HG03064 (cell line): ENCODE data around the gene TPSD1.
"Not testable (repeated sequence)": the region's sequence is repeated elsewhere in the genome, so short reads cannot be mapped to it uniquely, and the experiment has no call there.

Experiments used
- ATAC-seq: cut with Tn5 transposase; IDR thresholded peaks from one replicate; pipeline ENCODE4 v1.9.1; 2021; ENCODE audit warnings: low read depth; ENCODE audit not compliant: unreplicated experiment

The TPSD1 gene

DNA sequence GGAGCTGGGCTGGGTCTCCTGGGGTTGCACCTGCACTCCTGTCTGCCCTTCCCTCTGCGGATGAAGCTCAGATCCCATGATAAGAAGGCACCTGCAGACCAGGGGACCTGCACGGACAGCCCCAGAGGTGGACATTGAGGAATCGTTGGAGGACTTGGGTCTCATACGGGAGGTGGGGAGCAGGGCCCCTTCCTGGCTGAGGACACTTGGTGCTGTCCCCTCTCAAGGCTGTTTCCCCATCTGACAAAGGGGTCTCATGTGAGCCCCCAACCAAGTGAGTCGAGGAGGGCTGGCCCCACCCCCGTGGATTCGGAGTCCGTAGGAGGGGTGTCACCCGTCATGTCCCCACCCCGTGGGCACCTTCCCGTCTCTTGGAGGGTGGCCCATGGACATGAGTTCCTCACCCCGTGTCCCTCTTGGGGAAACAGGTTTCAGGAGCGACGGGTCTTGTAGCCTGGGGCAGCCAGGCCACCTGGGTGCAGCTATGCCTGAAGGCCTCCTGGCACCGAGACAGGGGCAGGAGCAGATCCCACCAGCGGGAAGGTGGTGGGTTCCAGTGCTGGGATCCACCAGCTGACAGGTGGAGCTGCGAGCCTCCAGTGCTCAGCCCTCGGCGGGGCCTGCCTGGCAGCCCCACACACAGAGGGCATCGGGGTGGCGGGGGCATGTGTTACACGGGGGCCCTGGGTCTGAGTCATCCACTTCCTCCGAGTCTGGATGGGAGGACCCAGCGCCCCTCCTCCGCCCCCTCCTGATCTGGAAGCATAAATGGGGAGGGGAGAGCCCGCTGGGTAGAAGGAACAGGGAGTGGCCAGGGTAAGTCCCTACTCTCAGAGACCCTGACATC, at the start of gene TPSD1:
TSS of gene TPSD1 (plus strand) at position 794 of the 847 bp plus-strand sequence. CDS start 212 bp downstream, outside the sequence.
- not testable (repeated sequence) for ATAC-seq

DNA sequence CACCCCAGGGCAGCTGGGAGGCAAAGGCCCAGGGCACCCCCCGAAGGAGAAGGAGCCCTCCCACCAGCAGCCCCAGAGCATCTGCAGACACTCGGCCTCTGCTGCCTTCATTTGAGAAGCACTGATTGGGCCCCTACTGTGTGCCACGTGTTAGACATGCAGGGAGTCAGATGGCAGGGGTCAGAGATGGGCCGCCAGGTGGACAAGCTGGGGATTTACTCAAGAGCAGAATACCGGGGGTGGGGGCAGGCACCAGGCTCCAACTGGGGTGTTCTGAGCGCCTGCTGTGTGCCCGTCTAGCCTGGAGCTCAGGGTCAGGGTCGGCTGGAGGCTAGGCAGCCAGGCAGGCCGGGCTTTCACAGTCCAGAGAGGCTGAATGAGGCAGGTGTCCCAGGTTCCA, 49.5 kb upstream of the TPSD1 start:
- no peak for ATAC-seq

DNA sequence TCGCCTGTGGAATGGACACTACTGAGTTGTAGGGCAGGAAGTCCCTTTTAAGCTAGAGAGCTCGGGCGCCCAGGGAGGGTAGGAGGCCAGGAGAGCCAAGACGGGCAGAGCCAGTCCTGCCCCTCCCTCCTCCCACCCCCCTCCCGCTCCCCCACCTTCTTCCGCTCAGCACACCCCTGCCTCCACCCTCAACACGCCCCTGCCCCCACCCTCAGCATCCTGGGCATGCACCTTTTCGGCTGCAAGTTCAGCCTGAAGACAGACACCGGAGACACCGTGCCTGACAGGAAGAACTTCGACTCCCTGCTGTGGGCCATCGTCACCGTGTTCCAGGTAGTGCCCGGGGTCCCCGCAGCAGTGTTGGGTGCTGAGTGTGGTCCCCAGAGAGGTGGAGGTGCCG, 49.1 kb upstream of the TPSD1 start:
- no peak for ATAC-seq

DNA sequence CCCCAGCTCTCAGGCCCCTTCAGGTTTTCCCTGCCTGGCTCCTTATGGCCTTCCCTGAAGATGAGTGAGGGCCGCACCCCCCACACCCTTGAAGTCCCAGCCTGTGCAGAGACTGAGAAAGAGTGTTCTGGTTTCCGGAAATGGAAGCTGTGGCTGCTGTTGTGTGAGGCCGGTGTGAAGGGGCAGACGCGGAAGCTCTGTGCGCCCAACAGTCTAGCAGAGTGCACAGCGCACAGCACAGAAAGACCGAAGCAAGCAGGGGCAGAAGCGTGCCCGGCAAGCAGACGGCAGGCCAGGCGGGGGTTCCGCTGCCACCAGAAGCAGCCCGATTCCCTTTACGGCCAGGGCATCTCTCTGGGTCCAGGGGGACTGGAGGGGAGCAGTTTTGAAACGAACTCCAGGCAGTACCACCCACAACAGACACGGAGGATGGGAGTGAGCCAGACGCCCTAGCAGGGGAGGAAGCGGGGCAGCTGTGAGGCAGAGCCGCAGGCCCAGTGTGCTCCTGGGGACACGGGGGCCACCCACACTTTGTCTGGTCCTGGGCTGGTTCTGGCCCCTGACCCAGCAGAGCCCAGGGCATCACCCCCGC, 47.5 kb upstream of the TPSD1 start:
- no peak for ATAC-seq

DNA sequence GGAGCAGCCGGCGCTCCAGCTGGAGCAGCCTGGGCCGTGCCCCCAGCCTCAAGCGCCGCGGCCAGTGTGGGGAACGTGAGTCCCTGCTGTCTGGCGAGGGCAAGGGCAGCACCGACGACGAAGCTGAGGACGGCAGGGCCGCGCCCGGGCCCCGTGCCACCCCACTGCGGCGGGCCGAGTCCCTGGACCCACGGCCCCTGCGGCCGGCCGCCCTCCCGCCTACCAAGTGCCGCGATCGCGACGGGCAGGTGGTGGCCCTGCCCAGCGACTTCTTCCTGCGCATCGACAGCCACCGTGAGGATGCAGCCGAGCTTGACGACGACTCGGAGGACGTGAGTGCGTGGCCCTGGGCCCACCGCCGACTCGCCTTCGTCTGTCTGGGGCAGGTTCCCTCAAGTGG, 46.8 kb upstream of the TPSD1 start:
- no peak for ATAC-seq

DNA sequence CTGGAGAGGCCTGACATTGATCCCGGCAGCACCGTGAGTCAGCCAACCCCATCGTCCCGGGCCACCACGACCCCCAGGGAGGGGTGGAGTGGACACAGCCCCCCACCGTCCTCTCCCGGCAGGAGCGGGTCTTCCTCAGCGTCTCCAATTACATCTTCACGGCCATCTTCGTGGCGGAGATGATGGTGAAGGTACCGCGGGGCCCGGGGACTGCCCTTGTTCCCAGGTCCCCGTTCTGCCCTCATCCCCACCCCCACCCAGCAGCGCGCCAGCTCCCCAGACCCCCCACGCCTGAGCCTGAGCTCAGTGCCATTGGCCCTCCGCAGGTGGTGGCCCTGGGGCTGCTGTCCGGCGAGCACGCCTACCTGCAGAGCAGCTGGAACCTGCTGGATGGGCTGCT, 45.4 kb upstream of the TPSD1 start:
- ATAC-seq, result no peak

DNA sequence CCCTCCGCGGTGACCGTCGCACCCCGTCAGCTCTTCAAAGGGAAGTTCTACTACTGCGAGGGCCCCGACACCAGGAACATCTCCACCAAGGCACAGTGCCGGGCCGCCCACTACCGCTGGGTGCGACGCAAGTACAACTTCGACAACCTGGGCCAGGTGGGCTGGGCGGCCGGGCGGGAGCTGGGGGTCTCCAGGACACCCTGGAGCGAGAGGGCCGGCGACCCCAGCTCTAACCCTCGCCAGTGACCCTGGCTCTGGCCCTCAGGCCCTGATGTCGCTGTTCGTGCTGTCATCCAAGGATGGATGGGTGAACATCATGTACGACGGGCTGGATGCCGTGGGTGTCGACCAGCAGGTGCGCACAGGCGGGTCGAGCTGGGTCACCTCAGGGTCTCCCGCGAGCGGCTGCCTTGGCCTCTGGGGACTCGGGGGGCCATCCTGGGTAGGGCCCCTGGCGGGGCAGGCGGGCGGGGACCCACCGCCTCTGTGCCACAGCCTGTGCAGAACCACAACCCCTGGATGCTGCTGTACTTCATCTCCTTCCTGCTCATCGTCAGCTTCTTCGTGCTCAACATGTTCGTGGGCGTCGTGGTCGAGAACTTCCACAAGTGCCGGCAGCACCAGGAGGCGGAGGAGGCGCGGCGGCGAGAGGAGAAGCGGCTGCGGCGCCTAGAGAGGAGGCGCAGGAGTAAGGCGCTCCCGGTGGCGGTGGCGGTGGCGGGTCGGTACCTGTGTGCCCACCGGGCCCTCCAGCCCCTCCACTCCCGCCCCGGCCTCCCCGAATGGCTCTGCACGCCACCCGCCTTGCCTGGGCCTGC, 44.2 kb upstream of the TPSD1 start:
- ATAC-seq, result no peak

DNA sequence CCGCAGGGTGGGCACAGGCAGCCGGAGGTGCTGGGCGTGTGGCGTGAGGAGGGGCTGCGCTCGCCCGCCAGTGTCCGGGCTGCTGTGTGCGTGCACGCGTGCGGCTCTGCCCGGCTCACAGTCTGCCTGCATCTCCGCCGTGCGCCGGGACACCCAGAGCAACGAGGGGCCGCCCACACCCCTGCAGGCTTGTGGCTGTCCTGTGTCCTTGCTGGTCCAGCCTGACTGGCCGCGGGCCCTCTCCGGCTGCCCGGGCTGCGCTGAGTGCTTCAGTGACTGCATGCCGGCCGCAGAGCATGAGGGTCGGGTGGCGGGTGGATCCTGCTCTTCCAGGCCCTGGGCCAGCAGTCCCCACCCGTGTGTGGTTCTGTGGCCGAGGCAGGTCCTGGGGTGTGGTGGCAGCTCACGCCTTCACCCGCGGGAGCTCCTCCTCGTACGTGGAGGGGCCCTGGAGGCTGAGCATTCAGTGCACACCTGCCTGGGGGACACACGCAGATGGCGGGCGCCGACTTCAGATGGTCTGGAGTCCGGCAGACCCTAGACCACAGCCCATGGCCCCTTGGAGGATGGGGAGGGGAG, 43.2 kb upstream of the TPSD1 start:
- no peak for ATAC-seq

DNA sequence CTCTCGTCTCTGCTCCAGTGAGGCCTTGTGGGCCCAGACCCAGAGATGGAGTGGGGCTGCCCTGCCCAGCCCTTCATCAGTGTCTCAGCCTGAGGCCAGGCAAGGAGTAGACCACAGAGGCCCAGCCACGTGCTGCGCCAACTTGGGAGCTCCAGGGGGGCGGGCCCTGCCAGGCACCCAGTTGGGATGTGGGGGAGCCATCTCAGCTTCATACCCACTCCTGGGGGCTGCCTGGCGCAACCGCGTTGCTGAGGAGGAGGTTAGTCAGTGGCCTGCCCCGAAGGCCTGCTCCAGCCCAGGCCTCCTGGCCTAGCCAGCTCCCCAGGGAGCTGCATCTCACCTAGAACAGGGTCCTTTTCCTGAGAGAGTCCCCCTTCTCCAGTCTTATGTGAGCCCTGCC, 42.6 kb upstream of the TPSD1 start:
- ATAC-seq, result no peak

DNA sequence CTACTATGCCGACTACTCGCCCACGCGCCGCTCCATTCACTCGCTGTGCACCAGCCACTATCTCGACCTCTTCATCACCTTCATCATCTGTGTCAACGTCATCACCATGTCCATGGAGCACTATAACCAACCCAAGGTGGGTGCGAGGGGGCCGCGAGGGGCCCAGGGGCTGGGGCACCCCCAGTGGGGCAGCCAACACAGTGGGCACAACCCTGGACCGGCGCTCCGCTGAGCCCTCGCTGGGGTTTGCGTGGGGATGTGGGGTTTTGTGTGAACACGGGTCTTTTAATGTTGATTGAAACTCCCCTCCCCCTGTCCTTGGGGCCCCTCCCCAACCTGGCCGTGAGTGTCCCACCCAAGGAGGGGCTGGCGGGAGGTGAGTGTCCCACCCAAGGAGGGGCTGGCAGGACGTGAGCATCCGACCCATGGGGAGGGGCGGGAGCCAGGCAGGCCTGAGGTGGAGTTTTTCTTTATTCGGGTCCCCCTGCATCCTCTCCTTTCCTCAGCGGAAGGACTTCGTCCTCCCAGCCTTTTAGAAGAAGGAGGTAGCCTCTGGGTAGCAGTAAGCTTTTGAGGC, 42.0 kb upstream of the TPSD1 start:
- no peak for ATAC-seq

DNA sequence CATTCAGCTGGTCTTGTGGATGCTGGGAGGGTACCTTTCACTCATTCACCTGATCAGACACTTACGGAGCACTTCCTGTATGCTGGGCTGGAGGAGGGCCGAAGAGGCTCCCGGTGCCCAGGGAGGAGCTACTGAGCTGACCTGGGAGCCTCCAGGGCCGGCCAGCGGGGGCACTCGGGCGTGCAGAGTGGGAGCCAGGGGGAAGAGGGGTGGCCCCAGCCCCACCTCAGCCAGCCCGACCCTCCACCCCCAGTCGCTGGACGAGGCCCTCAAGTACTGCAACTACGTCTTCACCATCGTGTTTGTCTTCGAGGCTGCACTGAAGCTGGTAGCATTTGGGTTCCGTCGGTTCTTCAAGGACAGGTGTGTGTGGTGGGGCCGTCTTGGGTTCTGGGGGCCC, 41.1 kb upstream of the TPSD1 start:
- no peak for ATAC-seq

DNA sequence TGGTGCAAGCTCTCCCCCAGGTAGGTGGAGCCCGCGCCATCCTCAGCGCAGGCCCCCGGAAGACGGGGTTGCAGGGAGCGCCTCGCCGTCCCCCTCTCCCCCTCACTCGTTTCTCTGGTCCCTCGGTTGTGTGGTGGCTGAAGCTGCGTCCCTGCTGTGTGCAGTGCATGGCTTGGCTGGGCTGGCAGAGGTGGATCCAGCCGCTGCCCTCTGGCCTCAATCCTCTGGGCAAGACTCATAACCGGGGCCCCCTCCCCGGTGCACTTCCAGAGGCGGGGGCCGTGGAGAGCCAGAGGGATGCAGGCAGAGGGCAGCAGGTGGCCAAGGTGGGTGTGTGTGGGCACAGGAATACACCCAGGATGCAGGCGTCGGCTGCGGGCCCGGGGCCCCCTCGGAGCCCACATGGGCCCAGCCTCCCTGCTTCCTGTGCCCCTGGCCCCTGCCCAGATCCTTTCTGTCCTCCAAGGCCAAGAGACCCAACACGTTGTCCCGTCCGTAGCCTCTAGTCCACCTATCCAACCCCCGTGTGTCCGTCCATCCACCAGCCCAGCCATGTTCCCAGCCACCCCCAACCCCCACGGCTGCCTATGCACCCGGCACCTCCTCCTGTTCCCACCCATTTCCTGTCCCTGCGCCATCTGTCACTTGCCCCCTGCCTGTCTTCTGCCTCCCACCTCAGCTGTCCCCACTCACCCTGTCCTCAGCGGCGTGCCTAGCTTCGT, 40.1 kb upstream of the TPSD1 start:
- no peak for ATAC-seq

DNA sequence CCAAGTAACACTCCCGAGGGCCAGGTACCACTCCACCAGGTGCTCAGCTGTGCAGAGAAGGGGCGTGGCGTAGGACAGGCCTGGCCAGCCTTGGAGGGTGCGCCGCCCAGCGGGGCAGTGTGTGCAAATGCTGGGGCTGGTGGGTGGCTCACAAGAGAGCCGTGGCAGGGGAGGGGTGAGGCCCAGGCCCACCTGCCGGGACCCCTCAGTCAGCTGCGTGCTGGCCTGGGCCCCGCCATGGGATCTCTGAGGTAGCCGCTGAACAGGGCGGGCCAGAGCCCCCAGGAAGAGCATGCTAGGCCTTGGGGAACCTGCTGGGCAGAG, 39.6 kb upstream of the TPSD1 start:
- no peak for ATAC-seq

DNA sequence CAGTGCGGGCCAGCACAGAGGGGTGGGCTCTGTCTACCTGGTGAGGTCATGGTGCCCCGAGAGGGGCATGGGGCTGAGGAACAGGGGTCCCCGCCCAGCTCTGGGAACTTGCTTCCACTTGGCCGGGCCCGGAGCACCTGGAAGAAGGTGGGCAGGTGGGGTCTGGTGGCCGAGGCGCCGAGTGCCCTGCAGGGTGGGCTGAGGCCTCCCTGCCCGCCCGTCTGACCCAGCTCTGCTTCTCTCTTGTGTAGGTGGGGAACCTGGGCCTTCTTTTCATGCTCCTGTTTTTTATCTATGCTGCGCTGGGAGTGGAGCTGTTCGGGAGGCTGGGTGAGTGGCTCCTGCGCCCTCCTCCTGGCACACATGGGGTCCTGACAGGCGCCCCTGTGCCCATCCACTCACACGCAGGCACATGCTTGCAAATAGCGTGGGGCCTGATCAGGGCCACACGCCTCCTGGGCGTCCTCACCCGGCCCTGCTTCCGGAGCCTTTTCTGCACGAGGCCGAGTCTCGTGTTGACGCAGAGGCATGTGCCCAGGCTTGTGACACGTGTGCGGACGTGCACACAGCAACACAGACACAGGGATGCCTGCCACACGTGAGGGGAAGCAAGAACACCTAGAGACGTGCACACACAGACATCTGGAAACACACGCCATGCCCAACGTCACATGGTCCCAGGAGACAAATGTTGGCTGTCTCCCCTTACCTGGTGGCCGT, 39.0 kb upstream of the TPSD1 start:
- ATAC-seq, result no peak

DNA sequence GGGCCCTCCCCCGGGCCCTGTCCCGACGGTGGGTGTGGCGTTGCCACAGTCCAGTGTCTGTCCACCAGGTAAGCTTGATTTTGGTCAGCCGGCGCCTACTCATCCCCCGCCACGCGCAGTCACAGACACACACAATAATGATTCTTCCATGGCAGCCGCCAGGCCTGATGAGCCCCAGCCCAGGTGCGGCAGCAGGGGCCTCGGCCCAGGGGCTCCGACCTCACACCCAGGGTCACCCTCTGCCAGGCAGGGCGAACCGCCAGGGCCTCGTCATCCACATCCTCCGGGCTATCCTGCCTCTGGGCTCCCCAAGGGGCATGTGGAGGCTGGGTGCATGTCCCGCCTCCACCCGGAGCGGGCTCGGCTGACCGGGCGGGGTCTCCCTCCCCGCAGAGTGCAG, 38.3 kb upstream of the TPSD1 start:
- ATAC-seq, result no peak

DNA sequence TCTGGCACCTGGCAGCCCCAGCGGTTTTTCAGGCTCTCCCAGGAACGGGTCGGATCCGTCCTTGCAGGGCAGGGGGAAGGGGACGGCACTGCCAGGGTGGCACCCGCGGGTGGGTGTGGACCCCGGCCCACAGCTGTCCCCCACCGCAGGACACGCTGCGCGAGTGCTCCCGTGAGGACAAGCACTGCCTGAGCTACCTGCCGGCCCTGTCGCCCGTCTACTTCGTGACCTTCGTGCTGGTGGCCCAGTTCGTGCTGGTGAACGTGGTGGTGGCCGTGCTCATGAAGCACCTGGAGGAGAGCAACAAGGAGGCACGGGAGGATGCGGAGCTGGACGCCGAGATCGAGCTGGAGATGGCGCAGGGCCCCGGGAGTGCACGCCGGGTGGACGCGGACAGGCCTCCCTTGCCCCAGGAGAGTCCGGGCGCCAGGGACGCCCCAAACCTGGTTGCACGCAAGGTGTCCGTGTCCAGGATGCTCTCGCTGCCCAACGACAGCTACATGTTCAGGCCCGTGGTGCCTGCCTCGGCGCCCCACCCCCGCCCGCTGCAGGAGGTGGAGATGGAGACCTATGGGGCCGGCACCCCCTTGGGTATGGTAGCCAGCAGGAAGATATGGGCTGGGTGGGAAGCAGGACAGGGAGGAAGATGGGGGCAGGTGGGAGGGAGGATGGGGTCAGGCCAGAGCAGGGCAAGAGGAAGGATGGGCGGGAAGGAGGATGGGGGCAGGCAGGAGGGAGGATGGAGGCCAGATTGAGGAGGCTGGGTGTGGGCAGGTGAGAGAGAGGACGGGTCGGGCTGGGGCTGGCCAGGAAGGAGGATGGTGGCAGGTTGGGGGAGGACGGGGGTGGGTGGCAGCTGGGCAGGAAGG, 37.6 kb upstream of the TPSD1 start:
- no peak for ATAC-seq

DNA sequence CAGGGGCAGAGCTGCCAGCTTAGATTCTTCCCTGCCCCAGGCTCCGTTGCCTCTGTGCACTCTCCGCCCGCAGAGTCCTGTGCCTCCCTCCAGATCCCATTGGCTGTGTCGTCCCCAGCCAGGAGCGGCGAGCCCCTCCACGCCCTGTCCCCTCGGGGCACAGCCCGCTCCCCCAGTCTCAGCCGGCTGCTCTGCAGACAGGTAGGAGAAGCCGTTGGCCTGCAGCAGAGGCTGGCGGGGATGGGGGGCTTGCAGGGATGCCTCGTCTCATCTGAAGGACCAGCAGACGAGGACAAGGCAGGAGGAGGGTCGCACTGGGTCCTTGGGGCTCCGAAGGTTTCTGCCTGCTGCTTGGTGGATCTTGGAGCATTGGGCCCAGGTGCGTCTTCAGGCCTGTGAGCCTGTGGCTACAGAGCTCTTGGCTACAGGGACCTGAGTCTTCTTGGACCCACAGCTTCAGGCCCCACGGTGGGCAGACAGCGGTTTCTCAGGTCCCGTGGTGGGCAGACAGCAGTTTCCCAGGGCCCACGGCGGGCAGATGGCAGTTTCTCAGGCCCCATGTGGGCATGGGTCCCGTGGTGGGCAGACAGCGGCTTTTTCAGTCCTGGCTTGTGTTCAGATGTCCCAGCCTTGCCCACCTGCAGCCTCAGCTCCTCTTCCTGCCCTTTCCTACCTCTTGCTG, 36.8 kb upstream of the TPSD1 start:
- no peak for ATAC-seq

DNA sequence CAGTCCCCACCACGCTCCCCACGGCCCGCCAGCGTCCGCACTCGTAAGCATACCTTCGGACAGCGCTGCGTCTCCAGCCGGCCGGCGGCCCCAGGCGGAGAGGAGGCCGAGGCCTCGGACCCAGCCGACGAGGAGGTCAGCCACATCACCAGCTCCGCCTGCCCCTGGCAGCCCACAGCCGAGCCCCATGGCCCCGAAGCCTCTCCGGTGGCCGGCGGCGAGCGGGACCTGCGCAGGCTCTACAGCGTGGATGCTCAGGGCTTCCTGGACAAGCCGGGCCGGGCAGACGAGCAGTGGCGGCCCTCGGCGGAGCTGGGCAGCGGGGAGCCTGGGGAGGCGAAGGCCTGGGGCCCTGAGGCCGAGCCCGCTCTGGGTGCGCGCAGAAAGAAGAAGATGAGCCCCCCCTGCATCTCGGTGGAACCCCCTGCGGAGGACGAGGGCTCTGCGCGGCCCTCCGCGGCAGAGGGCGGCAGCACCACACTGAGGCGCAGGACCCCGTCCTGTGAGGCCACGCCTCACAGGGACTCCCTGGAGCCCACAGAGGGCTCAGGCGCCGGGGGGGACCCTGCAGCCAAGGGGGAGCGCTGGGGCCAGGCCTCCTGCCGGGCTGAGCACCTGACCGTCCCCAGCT, 35.7 kb upstream of the TPSD1 start:
- ATAC-seq, result no peak
